Measurements from ENCODE around the gene DCTPP1. TPM values are rescaled to one million over a fixed set of nuclear protein-coding genes. Genes with fewer than 3 reads are reported as not detected.

Gene DCTPP1
- total and polyA plus RNA-seq, 2 of the 13 experiments (the other 11 are each of a cell fraction or from before 2014, with no cell fraction given) = 54.8 to 74.4 TPM

GRCh38 chr16:30395155-30395991, 34.5 kb downstream of the DCTPP1 start, which contains the start of gene ZNF48 (continued):
- no peak for TF ChIP-seq ZFP36L1 (CRISPR knock-in tag; IDR thresholded peaks at IDR 0.05)
- TF ChIP-seq MZF1 (CRISPR knock-in tag; IDR thresholded peaks at IDR 0.05; ENCODE audit: borderline replicate concordance) = no peak
- no peak for TF ChIP-seq ZNF572 (CRISPR knock-in tag; IDR thresholded peaks at IDR 0.05)
- peak; percentile 45; the same call in 1 of the 2 replicates for TF ChIP-seq ZNF143 (CRISPR knock-in tag; IDR thresholded peaks at IDR 0.05)
- TF ChIP-seq ZNF672 (CRISPR knock-in tag; IDR thresholded peaks at IDR 0.05) = no peak
- TF ChIP-seq PCBP1 (IDR thresholded peaks at IDR 0.05; ENCODE audit: borderline replicate concordance, low read depth, low read length) = peak; percentile 34; the same call in 1 of the 2 replicates
- peak; percentile 95 for TF ChIP-seq ZNF782 (CRISPR knock-in tag; IDR thresholded peaks at IDR 0.05; ENCODE audit: borderline replicate concordance)
- TF ChIP-seq ZNF766 (CRISPR knock-in tag; IDR thresholded peaks at IDR 0.05; ENCODE audit: borderline replicate concordance) = no peak
- peak; percentile 78 for TF ChIP-seq SP2 (CRISPR knock-in tag; IDR thresholded peaks at IDR 0.05)
- peak; percentile 38 for TF ChIP-seq SRSF1 (optimal IDR thresholded peaks at IDR 0.05; ENCODE audit: low read depth, low read length)
- no peak; the same call in 1 of the 2 replicates for TF ChIP-seq HMG20A (CRISPR knock-in tag; IDR thresholded peaks at IDR 0.05; ENCODE audit: borderline replicate concordance)
- peak; percentile 57 for TF ChIP-seq NFYB (CRISPR knock-in tag; IDR thresholded peaks at IDR 0.05)
- TF ChIP-seq SETDB1 (CRISPR knock-in tag; IDR thresholded peaks at IDR 0.05; ENCODE audit: borderline replicate concordance) = no peak
- no peak for TF ChIP-seq TBP (CRISPR knock-in tag; IDR thresholded peaks at IDR 0.05)

Data from HepG2 (cell line).